Measurements from ENCODE around the gene ZNF106.

The ZNF106 gene

DNA sequence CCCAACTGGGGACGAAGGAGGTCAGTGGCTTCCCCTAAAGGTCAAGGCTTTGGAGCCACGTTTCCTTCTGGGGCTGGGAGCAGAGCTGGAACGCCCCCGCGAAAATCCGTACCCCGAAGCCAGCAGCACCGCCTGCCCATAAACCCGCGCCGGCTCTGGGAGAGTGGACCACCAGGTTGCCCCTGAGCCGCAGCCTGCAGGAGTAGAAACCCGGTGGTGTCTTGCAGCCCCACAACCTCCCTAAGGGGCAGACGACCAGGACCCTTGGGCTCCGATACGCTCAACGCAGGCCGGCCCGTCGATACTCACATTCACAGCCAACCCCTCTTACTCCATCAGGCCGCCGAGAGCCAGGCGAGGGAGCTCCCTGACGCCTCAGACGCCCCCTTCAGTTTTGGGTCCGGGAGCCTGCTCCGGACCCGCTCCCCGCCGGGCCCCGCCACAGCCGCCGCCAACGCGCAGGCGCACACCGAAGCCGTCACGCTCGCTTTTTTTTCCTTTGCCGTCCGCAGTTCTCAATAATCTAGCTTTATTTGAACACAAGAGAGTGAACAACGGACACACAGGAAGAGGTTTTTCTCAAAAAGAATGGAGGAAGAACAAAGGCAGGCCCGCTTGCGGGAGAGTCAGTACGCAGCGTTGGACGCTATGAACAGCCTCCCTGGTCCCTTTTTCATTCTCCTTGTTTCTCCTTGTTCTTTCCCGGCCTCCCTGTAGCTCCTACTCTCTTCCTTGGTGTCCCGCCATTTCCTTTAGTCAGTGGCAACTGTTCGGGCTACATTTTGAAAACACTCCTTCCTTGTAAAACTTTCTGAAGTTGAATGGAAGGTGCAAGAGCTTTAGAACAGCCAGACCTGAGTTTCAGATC, at the start of gene ZNF106:
Gene ZNF106 (minus strand): TSS at position 471 of the 868 bp plus-strand sequence. CDS start 18,852 bp downstream, outside the sequence.
- peak; percentile 89 for DNase-seq
- peaks cover 59% of the 10 kb centered on the region for H3K4me1 Mint-ChIP-seq
- peak within 1 kb of the TSS; percentile 95 for H3K27ac Mint-ChIP-seq
- H3K4me3 Mint-ChIP-seq: peak within 1 kb of the TSS; percentile 90
- no peaks in the 10 kb centered on the region for H3K9me3 Mint-ChIP-seq
- CTCF ChIA-PET: interaction anchor here (1.4 kb wide), 1 partner anchor 56 kb away, joined by 4 read pairs; no protein-coding TSS in a partner anchor
- no peaks in the 10 kb centered on the region for H3K27me3 Mint-ChIP-seq
- H3K36me3 Mint-ChIP-seq: peaks cover 10% of the 10 kb centered on the region

DNA sequence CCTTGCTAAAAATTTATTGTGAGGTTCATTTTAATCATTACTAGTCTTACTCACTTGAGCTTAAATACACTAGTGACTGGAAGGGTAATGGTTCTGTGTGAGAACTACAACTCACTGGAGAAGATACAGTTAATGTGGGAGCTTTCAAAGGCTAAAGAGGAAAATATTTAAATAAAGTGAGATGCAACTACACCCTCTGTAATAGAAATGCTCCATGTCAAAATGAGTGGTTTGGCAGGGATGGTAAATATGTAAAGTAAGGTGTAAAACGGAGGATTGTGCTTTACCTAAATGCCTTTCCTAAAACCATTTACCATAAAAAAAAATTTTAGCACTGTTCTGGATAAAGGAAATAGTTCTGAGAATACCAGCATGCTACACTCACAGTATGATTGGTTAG, 42.3 kb upstream of the ZNF106 start:
- Mint-ChIP-seq H3K27ac (no peak overlapping the region), H3K4me1 (no peaks in the 10 kb centered on the region), H3K36me3 (peaks cover 24% of the 10 kb centered on the region), H3K4me3 (no peak overlapping the region), H3K27me3 (no peaks in the 10 kb centered on the region), H3K9me3 (no peaks in the 10 kb centered on the region)
- CTCF ChIA-PET: no interaction called here
- no peak for DNase-seq

DNA sequence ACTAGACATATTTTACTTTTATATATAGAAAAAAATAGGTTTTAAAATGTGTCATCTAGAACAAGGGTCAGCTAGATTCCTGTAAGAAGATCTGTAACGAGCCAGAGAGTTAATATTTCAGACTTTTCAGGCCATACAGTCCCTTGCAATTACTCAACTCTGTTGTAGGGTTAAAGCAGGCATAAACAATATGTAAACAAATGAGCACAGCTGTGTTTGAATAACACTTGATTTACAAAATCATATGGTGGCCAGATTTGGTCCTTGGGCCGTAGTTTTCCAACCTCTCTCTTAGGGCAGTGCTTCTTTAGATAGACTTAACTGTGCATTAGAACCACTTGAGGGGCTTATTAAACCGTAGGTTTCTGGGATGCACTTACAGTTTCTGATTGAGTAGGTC, 38.0 kb upstream of the ZNF106 start:
- H3K27ac Mint-ChIP-seq: peak overlapping the region; percentile 51
- DNase-seq: no peak
- CTCF ChIA-PET: interaction anchor here (0.6 kb wide), 1 partner anchor 925 kb away, joined by 3 read pairs; no protein-coding TSS in a partner anchor
- no peaks in the 10 kb centered on the region for H3K9me3 Mint-ChIP-seq
- peaks cover 20% of the 10 kb centered on the region for H3K36me3 Mint-ChIP-seq
- no peak overlapping the region for H3K4me3 Mint-ChIP-seq
- no peaks in the 10 kb centered on the region for H3K27me3 Mint-ChIP-seq
- no peaks in the 10 kb centered on the region for H3K4me1 Mint-ChIP-seq

DNA sequence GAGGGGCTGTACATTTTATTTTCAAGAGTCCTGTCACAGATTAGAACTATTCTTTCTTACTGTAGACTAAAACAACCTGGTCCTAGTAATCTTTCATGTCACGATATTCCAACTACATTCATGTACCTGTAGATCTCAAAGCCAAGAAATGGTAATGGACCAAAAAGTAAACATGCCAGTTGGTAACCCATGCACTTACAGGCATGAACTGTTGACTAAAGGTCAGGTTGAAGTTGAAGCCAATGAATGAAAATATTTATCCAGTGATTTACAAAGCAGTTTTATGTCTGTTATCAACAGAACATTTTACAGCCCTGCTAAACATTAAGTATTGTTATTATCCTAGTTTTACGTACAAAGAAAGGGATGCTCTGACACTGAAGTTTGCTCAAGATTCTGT, 32.4 kb upstream of the ZNF106 start:
- Mint-ChIP-seq H3K9me3 (no peaks in the 10 kb centered on the region), H3K4me1 (no peaks in the 10 kb centered on the region), H3K36me3 (peaks cover 8% of the 10 kb centered on the region), H3K27me3 (no peaks in the 10 kb centered on the region), H3K27ac (no peak overlapping the region), H3K4me3 (no peak overlapping the region)
- no peak for DNase-seq
- CTCF ChIA-PET: no interaction called here

DNA sequence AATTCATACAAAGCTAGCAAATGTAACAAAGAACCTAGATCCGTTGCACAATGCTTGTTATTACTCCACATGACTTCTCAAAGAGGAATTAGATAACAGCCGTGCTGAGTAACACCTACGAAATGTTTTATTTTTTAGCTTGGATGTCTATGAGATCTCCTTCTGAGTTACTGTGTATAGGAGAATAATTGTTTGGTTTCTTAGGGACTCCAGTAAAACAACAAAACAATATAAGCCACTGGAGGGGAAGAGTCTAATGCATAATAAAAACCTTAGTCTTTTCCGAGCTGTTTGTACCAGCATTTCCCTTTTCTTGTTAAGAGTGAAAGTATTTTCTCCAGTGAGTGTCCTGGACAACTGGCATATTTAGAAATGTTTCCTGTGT, 20.1 kb upstream of the ZNF106 start:
- no peak for DNase-seq
- Mint-ChIP-seq H3K27ac (no peak overlapping the region), H3K4me1 (peaks cover 2% of the 10 kb centered on the region), H3K9me3 (no peaks in the 10 kb centered on the region), H3K27me3 (no peaks in the 10 kb centered on the region), H3K36me3 (peaks cover 16% of the 10 kb centered on the region), H3K4me3 (no peak overlapping the region)
- CTCF ChIA-PET: no interaction called here

DNA sequence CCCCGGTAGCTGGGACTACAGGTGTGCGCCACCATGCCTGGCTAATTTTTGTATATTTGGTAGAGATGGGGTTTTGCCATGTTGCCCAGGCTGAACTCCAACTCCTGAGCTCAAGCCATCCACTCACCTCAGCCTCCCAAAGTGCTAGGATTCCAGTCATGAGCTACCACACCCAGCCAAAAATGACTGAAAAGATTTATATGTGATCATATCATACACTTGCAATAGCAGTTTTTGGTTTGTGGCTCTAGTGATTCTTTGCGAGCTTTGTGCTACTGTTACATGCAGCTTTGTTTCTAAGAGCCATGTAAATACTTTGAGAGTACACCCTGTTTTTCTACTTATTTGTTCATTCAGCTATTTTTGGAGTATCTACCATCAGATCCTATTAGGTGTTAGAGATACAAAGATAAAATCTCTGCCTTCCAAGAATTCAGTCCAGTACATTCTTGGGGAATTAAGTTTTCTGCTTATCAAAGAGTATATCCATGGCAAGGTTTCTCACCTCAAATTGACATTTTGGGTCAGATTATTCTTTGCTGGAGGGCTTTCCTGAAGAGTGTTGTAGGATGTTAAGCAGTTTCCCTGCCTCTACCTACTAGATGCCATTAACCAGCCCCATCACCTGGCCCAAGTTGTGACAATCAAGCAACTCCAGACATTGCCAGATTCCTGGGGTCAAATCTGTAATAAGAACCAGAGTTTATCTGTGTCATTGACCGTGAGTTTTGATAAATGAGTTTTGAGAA, 19.5 kb upstream of the ZNF106 start:
- Mint-ChIP-seq H3K27ac (no peak overlapping the region), H3K36me3 (peaks cover 12% of the 10 kb centered on the region), H3K9me3 (no peaks in the 10 kb centered on the region), H3K27me3 (no peaks in the 10 kb centered on the region), H3K4me3 (no peak overlapping the region), H3K4me1 (peaks cover 2% of the 10 kb centered on the region)
- no peak for DNase-seq
- CTCF ChIA-PET: no interaction called here

DNA sequence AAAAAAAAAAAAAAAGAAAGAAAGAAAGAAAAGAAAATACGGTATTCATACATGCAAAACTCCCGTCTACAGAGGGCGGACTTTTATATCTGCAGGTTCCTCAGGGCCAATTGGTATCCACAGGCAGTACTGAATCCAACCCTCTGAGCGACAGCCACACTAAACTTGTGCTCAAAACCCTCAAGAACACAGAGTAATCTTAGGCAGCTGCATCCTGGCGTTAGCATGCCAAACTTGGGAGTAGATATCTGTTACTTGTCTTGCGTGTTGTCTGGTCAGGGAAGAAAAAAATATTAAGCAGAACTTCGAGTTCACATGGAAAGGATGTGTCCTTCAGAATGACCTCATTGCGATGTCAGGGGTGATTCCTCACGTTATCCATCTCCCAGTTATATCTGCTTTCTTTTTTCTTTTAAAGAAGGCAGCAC, 17.3 kb upstream of the ZNF106 start:
- peaks cover 7% of the 10 kb centered on the region for H3K36me3 Mint-ChIP-seq
- CTCF ChIA-PET: interaction anchor here (1.1 kb wide), 1 partner anchor 31 kb away, joined by 3 read pairs; no protein-coding TSS in a partner anchor
- no peak for DNase-seq
- no peaks in the 10 kb centered on the region for H3K9me3 Mint-ChIP-seq
- H3K4me3 Mint-ChIP-seq: no peak overlapping the region
- no peaks in the 10 kb centered on the region for H3K27me3 Mint-ChIP-seq
- H3K4me1 Mint-ChIP-seq: peaks cover 2% of the 10 kb centered on the region
- no peak overlapping the region for H3K27ac Mint-ChIP-seq

DNA sequence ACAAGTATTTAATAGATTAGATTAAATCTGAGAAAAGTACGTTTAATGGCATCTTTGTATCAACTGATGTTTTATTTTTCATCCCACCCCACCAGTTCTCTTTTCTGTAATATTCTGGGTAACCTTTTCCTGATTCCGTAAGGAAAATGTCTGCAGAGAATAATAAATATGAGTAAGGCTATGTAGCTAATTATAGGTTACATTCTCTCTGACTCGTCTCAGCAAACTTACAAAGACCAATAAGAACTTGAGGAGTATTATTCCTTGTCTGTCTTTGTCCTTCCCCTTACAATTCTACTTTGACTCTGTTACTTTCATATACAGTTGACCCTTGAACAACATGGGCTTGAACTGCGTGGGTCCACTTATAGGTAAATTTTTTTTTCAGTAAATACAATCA, 16.6 kb upstream of the ZNF106 start:
- no peak for DNase-seq
- Mint-ChIP-seq H3K36me3 (peaks cover 7% of the 10 kb centered on the region), H3K4me1 (peaks cover 4% of the 10 kb centered on the region), H3K27ac (no peak overlapping the region), H3K27me3 (no peaks in the 10 kb centered on the region), H3K4me3 (no peak overlapping the region), H3K9me3 (no peaks in the 10 kb centered on the region)
- CTCF ChIA-PET: no interaction called here

DNA sequence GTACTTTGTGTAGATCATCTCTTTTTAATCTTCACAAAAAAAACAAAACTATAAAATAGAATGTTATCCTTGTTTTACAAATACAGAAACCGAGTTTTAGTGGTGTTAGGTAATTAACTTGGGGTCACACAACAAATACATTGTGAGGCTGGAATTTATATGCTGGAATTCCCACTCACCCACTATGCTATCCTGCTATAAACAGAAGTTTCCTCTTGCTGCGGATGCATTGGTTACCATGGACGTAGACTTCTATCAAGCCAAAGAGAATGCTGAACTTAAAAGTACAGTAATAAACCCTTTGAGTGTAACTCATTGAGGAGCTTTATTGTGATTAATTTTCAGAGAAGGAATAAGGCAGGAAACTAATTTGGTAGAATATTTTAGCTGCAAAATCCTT, 13.7 kb upstream of the ZNF106 start:
- Mint-ChIP-seq H3K4me3 (no peak overlapping the region), H3K27ac (no peak overlapping the region), H3K27me3 (no peaks in the 10 kb centered on the region), H3K9me3 (no peaks in the 10 kb centered on the region), H3K36me3 (peaks cover 7% of the 10 kb centered on the region), H3K4me1 (peaks cover 10% of the 10 kb centered on the region)
- CTCF ChIA-PET: no interaction called here
- DNase-seq: no peak

DNA sequence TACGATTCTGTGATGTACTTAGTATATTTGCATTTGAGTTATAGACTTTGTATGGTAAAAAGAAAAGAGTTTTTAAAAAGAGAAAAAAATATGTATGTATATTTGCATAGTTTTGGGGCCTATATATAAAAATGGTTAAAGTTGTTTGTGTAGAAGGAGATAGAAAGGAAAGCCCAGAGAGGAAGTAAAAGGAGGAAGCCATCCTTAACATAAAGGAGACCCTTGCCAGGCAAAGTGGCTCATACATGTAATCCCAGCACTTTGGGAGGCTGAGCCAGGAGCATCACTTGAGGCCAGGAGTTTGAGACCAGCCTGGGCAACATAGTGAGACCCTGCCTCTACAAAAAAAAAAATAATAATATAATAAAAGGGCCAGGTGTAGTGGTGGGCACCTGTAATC, 12.9 kb upstream of the ZNF106 start:
- H3K27ac Mint-ChIP-seq: no peak overlapping the region
- no peaks in the 10 kb centered on the region for H3K27me3 Mint-ChIP-seq
- no peak for DNase-seq
- no peak overlapping the region for H3K4me3 Mint-ChIP-seq
- H3K9me3 Mint-ChIP-seq: no peaks in the 10 kb centered on the region
- H3K4me1 Mint-ChIP-seq: peaks cover 10% of the 10 kb centered on the region
- CTCF ChIA-PET: no interaction called here
- peaks cover 10% of the 10 kb centered on the region for H3K36me3 Mint-ChIP-seq

DNA sequence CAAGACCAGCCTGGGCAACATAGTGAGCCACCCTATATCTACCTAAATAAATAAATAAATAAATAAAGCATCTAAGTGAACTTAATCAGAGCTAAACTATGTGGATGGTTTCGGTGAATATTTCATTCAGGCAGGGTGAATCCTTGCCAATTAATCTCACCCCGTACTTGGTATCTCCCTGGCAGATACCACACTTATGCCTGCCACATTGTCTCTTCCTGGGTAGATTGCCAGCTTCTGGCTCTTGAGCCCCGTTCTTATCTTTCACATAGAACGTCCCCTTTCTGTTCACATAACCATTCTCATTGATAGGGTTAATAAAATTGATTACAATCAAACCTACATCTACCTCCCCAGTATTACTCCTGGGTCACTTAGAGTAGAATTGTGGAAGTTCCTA, 11.5 kb upstream of the ZNF106 start:
- no peaks in the 10 kb centered on the region for H3K9me3 Mint-ChIP-seq
- no peak overlapping the region for H3K27ac Mint-ChIP-seq
- peaks cover 20% of the 10 kb centered on the region for H3K4me1 Mint-ChIP-seq

DNA sequence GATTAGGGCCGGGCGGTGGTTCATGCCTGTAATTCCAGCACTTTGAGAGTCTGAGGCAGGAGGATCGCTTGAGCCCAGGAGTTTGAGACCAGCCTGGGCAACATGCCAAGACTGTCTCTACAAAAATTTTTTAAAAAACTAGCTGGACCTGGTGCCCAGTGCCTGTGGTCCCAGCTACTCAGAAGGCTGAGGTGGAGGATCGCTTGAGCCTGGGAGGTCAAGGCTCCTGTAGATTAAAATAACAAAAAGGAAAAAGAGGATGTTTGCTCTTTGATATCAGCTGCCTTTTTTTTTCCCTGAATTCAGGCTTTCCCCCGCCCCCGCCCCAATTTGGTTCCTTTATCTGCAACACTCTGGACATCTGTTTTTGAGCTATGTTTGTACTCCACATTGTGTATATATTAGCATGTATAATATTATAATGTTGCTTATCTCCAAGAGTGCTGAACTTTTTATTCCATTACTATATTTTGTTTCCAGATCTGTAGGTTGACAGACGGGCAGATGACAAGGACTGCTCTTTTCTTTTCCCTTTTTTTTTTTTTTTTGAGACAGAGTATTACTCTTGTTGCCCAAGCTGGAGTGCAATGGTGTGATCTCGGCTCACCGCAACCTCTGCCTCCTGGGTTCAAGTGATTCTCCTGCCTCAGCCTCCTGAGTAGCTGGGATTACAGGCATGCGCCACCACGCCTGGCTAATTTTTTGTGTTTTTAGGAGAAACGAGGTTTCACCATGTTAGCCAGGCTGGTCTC, 9.1 kb upstream of the ZNF106 start:
- no peak overlapping the region for H3K4me3 Mint-ChIP-seq

More for the DNA sequence above, 11.5 kb upstream of the ZNF106 start:
- no peaks in the 10 kb centered on the region for H3K27me3 Mint-ChIP-seq
- no peak for DNase-seq
- CTCF ChIA-PET: no interaction called here
- H3K4me3 Mint-ChIP-seq: no peak overlapping the region
- H3K36me3 Mint-ChIP-seq: peaks cover 10% of the 10 kb centered on the region

DNA sequence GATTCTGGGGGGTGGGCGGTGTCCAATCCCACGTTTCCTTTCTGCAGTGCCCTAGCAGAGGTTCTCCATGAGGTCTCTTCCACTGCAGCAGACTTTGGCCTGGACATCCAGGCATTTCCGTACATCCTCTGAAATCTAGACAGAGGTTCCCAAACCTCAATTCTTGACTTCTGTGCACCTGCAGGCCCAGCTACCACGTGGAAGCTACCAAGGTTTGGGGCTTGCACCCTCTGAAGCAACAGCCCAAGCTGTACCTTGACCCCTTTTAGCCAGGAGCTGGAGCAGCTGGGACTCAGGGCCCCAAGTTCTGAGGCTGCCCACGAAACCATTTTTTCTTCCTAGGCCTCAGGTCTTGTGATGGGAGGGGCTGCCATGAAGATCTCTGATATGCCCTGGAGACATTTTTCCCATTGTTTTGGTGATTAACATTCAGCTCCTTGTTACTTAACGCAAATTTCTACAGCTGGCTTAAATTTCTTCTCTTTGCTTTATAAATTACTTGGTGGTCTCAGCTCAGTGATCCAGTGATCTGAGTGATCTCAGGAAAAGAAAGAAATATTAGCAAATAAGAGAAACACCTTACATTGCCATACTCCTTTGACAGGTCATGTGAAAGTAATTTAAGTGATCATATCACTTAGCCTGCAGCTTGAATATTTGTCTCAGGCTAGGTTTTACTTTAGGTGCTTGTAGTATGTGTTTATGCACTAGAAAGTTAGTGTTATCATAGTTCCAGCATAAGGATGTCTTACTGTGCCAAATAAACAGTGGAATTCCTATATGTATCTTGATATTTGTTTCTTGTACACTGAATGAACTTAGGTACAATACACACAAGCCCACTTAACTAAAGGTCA, 7.5 kb upstream of the ZNF106 start:
- DNase-seq: no peak
- Mint-ChIP-seq H3K27ac (no peak overlapping the region), H3K36me3 (peaks cover 15% of the 10 kb centered on the region), H3K4me3 (no peak overlapping the region), H3K4me1 (peaks cover 54% of the 10 kb centered on the region), H3K9me3 (no peaks in the 10 kb centered on the region), H3K27me3 (no peaks in the 10 kb centered on the region)
- CTCF ChIA-PET: interaction anchor here (0.7 kb wide), 1 partner anchor 152 kb away, joined by 3 read pairs; no protein-coding TSS in a partner anchor

More for the DNA sequence above, 9.1 kb upstream of the ZNF106 start:
- no peak for DNase-seq
- Mint-ChIP-seq H3K9me3 (no peaks in the 10 kb centered on the region), H3K27ac (no peak overlapping the region), H3K27me3 (no peaks in the 10 kb centered on the region), H3K36me3 (peaks cover 16% of the 10 kb centered on the region), H3K4me1 (peaks cover 40% of the 10 kb centered on the region)
- CTCF ChIA-PET: no interaction called here
